Fibroblast of villous mesenchyme (primary cell): ENCODE results near the gene SIRT7. TPM values are rescaled to one million over a fixed set of nuclear protein-coding genes. Genes with fewer than 3 reads are reported as not detected.
"Not testable (repeated sequence)": the region's sequence is repeated elsewhere in the genome, so short reads cannot be mapped to it uniquely, and the experiment has no call there.

Source experiments
- DNase-seq: peaks from one replicate; pipeline ENCODE4 v3.0.0-alpha.2; 2010; ENCODE audit warnings: low read depth
- H3K4me3 ChIP-seq: 2 replicates; pipeline ENCODE4 v1.5.1; 2011; ENCODE audit warnings: low read depth, mild to moderate bottlenecking, low read length
- total RNA-seq: library from RNA; depleted of rRNA; stranded (reverse); fragments of >200 nt; gene quantifications from 2 replicates; pipeline ENCODE4 v1.2.3, GENCODE V29; 2012
- TF ChIP-seq, protein P1 (sequence below): IDR thresholded peaks from 2 replicates; pipeline ENCODE4 v1.5.1; 2012; ENCODE audit warnings: low read depth, mild to moderate bottlenecking, low read length; ENCODE audit not compliant: insufficient read depth

The SIRT7 gene
- total RNA-seq, 1 donor = 14.7 TPM

DNA sequence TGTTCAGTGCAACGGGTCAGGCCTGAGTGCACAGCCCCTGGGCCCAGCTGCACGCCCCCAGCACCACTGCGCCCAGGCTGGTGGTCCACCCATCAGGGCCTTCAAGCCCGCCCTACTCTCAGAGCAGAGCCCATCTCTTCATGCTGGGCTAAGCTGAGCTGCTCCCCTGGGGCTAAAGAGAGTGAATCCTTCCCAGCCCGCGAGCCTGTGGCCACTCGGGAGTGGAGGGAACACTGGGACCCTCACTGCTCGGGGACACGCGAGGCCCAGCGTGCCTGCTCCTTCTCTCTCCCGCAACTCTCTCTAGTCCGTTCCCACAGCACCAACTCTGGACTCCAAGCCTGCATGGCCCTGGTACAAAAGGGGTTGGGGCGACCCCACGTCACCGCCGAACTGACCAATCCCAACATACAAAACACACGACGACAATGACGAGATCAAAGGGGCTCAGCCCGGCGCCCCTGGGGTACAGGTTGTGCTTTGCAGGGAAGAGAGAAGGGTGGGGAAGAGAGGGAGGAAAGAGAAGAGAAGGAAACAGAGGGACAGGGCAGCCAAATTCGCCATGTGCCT, 4.1 kb upstream of the SIRT7 start:
- TF ChIP-seq, protein P1, sequence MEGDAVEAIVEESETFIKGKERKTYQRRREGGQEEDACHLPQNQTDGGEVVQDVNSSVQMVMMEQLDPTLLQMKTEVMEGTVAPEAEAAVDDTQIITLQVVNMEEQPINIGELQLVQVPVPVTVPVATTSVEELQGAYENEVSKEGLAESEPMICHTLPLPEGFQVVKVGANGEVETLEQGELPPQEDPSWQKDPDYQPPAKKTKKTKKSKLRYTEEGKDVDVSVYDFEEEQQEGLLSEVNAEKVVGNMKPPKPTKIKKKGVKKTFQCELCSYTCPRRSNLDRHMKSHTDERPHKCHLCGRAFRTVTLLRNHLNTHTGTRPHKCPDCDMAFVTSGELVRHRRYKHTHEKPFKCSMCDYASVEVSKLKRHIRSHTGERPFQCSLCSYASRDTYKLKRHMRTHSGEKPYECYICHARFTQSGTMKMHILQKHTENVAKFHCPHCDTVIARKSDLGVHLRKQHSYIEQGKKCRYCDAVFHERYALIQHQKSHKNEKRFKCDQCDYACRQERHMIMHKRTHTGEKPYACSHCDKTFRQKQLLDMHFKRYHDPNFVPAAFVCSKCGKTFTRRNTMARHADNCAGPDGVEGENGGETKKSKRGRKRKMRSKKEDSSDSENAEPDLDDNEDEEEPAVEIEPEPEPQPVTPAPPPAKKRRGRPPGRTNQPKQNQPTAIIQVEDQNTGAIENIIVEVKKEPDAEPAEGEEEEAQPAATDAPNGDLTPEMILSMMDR = no peak
- no peak for DNase-seq
- H3K4me3 ChIP-seq = no peak overlapping the region

DNA sequence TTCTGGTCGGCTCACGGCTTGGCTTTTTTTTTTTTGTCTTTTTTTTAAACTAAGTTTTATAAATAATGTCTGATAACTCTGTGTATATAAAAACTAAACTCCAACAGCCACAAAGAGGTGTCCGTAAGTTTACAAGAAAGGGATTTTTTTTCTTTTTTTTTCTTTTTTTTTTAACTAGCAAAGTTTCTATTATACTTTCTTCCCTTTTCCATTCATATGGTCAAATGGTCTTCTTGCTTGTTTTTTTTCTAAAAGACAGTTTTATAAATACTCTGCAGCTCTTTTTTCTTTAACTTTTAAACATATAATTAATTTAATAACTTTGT, 3.5 kb upstream of the SIRT7 start:
- DNase-seq = no peak
- TF ChIP-seq, protein P1 = no peak
- H3K4me3 ChIP-seq = no peak overlapping the region

DNA sequence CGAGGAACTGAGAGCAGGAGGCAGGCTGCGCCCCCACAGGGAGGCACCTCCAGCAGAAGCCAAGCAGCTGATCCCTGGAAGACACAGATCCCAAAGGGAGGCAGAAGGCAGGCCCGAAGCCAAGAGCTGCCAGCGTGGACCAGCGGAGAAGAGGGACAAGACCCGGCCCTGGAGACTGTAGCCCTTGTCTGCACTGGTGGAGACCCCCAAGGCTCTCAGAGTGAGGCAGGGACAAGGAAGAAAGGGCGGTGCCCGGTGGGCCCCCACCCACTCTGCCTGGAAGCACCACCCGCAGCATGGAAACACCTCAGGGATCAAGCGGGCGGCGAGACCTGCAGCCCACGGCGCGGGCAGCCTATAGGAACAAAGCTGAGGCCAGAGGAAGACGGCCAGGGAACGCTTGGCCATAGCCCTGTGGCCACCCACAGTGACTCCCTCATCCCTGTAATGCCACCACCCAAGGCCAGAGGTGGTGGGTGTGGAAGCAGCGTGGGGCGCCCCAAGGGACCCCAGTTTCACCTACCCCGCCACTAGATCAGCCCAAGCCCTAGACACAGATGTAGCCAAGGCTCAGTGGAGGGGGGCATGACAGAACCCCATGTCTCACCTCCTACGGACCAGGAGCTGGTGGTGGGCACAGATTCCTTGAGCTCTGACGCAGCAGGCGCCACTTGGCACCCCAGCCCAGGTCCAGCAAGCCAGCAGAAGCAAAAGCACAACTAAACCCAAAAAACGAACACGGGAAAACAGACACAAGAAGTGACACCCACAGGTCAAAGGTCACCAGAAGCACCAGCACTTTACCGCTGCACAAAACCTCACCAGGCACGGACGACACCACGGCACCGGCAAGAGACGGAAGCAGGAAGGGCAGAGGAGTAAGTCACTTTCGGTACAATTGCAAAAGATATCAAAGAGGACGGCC, 2.9 kb upstream of the SIRT7 start:
- TF ChIP-seq, protein P1 = no peak
- H3K4me3 ChIP-seq = no peak overlapping the region
- DNase-seq = no peak

DNA sequence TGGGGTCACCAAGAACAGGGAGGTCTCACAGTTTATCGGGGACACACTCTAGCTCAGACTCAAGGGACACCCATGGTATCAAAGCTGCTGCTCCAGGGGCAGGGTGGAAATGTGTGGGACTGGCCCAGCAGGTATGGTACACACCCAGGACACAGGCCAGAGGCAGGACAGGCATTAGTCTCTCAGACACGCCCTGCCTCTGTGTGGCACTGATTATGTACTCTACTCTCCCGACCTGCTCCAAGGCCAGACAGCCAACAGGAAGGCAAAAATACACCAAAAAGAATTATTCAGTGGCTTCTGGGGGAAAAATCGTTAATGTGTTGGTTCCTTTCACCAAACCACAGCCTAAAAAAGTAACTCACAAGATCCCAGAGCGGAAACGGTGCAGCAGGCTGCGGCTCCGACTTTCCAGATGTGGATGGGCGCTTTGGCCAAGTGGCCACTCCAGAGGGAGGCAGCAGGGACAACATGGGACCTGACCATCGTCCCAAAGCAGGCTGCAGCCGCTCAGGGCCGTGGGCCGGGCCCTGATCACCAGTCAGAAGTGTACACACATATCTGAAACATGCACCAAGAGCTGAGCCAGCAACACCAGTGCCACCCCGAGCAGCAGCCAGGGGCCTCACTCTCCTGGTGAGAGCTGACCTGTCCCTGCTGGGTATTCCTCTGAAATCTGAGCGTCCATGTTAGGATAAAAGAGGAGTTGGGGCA, 1.0 kb upstream of the SIRT7 start:
- TF ChIP-seq, protein P1 = no peak
- DNase-seq = no peak

DNA sequence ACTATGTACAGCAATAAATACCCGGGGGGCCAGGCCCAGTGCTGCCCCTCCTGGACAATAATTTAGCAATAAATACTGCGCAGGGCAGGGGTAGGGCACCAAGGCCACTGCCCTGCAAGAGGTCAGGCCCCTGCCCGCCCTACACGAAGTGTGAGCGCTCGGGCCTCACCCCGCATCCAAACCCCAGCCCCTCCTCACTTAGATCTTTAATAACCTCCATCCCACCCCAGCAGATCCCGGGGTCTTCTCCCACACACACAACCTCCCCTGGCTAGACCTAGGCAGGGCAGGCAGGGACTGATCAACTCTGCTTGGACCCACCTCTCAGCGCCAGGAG, 325 bp upstream of the SIRT7 start:
- H3K4me3 ChIP-seq, DNase-seq: not testable (repeated sequence)

More for the DNA sequence above, 1.0 kb upstream of the SIRT7 start:
- no peak overlapping the region for H3K4me3 ChIP-seq

DNA sequence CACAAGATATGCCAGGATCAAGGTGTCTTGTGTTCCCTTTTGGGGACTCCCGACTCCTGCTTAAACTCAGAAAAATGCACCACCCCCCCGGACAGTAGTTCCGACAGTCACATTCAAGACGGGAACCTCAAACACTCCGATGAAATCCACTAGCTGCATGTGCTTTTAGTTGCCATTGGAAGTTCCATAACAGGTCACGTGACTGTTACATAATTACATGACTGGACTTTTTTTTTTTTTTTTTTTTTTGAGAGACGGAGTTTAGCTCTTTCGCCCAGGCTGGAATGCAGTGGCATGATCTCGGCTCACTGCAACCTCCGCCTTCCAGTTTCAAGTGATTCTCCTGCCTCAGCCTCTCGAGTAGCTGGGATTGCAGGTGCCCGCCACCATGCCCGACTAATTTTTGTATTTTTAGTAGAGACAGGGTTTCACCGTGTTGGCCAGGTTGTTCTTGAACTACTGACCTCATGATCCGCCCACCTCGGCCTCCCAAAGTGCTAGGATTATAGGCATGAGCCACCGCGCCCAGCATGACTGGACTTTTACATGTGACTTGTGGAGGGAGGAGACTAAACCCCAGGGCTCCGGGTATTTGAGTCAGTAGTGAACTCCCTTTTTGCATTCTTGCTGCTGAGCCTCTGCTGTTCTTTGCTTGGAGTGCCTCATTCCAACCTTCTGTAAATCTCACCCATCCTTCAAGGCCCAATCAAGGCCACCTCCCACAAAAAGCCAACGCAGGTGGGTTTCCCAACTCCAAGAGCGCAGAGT, 1.6 kb downstream of the SIRT7 start:
- TF ChIP-seq, protein P1 = no peak
- DNase-seq = peak; percentile 68

More for the DNA sequence above, 1.6 kb downstream of the SIRT7 start:
- peak overlapping the region; percentile 70 for H3K4me3 ChIP-seq
